ENCODE data around the gene BHLHA9.
"Not testable (repeated sequence)": the region's sequence is repeated elsewhere in the genome, so short reads cannot be mapped to it uniquely, and the experiment has no call there.

The BHLHA9 gene

DNA sequence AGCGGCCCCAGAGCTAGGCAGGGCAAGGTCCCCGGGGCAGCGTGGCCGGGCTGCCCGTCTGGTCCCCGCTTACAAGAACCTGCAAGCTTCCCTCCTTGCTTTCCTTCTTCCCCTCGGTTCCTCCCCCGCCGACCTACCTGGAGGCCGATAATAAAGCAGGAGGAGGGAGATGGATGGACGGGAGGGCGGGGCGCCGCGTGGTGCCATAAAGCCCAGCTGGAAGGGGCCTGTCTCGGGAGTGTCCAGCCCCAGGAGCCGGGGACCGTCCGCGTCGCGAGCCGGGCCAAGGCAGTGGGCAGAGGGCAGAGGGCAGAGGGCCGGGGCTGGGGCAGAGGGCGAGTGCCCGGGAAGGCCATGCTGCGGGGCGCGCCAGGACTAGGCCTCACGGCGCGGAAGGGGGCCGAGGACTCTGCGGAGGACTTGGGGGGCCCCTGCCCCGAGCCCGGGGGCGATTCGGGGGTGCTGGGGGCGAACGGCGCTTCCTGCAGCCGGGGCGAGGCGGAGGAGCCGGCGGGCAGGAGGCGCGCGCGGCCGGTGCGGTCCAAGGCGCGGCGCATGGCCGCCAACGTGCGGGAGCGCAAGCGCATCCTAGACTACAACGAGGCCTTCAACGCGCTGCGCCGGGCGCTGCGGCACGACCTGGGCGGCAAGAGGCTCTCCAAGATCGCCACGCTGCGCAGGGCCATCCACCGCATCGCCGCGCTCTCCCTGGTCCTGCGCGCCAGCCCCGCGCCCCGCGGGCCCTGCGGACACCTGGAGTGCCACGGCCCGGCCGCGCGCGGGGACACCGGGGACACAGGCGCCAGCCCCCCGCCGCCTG is at the start of gene BHLHA9:
TSS of gene BHLHA9 (plus strand) at position 235 of the 820 bp plus-strand sequence. CDS start at position 355, 120 bp downstream.
- DNase-seq (ENCODE audit: low read depth, low spot score), result no peak

DNA sequence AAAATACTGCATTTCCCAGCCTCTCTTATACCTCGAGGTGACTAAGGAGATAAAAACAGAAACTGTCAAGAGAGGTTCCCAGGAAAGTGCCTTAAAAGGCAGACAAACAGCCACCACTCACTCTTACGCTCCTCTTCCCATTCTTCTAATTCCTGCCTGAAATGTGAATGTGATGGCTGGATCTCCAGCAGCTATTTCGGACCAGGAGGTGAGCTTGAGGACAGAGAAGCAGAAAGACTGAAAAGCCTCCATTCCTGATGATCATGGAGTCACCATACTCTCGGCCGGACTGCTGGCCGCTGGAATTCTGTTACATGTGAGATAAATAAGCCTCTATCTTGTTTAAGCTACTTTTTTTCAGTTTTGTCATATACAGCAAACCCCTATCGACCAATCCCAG is 49.0 kb upstream of the BHLHA9 start:
- no peak for DNase-seq (ENCODE audit: low read depth, low spot score)

DNA sequence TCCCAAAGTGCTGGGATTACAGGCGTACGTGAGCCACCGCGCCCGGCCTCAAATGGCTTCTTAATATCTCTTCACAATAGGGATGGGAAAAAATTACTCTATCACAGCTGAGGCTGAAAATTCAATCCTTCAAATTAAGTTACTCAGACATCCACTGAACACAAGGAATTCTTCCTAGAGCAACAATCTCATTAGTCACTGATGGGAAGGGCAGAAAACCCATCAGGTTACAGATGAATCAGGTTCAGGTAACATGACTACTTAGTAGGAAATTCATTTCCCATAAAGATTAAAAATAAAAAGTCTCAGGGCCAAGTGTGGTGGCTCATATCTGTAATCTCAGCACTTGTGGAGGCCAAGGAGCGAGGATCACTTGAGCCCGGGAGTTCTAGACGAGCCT is 47.9 kb upstream of the BHLHA9 start:
- no peak for DNase-seq (ENCODE audit: low read depth, low spot score)

DNA sequence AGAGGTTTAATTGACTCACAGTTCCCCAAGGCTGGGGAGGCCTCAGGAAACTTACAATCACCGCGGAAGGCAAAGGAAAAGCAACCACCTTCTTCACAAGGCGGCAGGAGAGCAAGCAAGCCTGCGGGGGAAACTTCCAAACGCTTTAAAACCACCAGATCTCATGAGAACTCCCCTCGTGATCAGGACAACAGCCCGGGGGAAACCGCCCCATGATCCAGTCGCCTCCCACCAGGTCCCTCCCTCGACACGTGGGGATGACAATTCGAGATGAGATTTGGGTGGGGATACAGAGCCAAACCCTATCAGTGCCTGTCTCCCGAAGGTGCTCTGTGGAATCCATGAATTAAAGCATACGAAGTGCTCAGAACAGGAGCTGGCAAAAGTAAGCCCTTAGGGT is 46.6 kb upstream of the BHLHA9 start:
- no peak for DNase-seq (ENCODE audit: low read depth, low spot score)

DNA sequence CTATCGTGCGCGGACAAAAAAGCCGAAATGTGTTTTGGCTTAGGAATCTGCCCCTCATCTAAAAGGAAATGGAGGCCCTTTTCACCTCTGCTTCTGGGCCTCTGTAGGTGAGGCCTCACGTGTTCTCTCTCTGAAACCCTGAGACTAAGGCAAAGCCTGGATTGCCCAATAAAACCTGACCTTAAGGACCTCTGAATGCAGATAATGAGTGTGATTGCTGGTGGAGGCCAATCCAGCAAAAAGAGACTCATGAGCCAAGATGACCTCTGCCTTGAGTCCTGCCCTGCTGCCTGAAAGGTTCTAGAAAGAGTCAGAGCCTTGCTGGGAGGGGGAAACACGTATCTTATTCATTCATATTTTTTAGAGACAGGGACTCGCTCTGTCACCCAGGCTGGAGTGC is 45.9 kb upstream of the BHLHA9 start:
- no peak for DNase-seq (ENCODE audit: low read depth, low spot score)

DNA sequence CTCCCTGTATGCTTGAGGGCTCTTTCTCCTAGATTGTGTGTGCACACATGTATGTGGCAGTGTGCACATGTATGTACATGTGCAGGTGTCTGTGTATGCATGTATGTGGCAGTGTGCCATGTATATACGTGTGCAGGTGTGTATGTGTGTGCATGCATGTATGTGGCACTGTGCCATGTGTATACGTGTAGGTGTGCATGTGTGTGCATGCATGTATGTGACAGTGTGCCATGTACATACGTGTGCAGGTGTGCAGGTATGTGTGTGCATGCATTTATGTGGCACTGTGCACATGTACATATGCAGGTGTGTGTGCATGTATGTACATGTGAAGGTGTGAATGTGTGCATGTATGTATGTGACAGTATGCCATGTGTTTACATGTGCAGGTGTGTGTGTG is 43.9 kb upstream of the BHLHA9 start:
- no peak for DNase-seq (ENCODE audit: low read depth, low spot score)

DNA sequence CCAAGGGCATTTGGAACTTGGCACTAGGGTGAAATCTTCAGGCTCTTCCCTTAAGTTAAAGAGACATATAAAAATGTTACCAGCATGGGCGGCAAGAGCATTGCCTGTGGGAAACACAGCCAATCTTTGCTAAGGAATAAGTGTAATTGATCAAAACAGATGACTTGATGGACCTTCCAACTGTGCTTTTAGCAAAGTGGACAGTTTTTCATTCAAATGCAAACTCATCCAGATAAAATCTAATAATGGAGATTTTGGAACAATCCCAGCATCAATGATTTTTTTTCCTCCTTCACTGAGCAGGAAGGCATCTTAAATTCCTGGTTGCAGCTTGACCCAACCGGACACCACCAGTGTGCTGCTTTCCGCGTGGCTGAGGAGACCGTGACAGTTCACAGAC is 42.9 kb upstream of the BHLHA9 start:
- DNase-seq (ENCODE audit: low read depth, low spot score), result no peak

DNA sequence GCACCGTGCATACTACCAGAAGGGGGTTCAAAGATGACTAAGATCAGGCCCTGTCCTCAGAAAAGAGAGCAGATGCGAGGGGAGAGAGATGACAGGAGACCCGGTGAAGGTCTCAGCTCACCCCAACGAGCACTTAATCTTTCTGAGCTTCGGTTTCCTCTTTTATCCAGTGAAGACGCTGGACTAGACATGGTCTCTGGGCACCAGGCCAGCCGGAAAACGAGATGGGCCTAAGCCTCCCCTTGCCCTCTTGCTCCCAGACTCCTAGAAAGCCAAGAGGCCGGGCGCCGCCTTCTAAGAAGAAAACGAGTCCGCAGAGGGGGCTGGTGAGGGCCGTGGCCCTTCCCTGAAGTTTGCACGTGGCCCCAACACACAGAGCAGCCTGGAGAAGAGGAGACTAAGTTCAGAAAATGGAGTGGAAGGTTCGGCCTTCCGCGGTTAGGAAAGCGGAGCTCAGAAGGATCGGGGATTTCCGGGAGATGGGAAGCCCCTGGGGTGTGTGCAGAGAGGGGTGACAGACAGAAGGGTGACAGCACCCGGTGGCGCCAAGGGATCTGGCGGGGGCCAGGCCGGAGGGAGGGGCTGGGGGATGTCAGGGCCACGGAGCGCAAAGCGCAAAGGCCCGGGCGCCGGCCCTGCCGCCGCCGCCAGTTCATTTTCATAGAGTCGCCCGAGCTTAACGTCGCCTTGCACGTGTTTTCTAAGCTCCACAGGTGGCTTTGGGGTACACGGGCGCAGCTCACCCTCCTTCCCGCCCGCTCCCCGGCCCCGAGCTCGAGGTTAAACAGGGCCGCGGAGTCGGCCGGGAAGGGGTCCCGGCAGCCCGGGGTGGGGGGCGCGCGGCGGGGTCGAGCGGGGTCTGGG is 42.1 kb upstream of the BHLHA9 start:
- DNase-seq (ENCODE audit: low read depth, low spot score), result no peak

DNA sequence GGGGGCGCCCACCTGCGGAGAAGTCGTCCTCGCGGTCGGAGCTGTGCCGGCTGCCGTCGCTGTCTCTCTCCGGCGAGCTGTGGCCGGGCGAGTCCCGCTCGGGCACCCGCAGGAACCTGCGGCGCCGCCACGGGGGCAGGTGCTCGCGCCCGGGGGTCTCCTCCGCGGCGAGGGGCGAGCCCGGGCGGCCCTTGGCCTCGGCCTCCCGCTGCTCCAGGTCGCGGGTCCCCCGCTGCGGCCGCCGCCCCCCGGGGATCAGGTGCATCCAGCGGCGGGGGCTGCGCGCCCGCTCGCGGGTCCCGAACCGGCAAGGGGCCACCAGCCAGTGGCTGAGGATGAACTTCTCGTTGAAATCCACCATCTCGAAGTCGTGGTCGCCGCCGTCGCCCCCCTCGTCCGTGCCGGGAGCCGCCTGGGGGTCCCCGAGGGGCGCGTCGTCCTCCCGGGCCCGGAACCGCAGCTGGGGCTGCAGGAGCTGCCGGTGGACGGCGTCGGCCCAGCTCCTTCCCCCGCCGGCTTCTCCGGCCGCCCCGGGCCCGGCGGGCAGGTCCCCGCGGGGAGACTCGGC is 41.4 kb upstream of the BHLHA9 start:
- no peak for DNase-seq (ENCODE audit: low read depth, low spot score)

DNA sequence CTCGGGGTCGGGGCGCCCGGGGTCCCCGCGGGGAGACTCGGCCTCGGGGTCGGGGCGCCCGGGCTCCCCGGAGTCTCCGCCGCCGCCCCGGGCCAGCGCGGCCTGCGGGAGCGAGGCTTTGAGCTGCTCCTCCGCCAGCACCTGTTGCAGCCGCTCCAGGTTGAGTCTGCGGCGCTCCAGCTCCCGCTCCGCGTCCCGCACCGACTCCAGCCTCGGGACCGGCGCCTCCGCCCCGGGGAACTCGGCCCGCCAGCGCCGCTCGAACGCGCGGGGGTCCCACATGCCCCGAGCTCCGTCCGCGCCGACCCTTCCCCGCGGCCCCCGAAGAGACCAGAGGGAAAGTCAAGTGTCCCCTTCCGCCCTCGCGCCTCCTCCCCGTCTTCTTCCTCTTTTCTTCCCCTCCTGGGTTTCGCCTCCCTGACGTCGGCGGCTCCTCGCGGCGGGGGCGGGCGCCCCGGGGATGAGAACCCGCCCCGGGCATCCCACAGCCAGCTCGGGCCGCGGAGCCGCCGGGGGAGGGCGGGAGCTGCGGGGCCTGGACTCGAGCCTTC is 40.8 kb upstream of the BHLHA9 start:
- no peak for DNase-seq (ENCODE audit: low read depth, low spot score)

DNA sequence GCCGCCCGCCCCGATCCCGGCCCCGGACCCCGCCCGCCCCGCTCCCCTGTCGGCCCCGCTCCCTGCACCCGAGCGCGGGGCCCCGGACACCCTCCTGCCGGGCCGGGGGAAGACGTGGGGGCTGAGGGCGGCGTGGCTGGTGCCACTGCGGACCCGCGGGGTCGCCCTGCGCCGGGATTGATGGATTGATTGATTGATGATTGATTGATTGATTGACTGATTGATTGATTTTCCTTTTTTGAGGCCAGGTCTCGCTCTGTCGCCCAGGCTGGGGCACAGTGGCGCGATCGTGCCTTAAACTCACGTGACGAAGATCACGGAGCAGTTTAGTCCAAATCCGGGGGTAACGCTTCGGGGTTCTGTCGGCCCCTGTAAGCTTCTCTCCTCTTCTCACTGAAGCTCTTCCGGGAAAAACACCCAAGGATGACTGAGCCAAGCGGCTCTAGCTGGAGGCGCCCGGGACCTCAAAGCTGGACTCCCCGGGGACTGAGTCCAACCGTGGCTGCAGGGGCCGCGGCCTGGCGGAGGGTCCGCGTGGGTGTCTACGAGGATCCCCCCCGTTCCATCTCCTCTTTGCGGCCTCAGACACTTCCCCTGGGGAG is 40.2 kb upstream of the BHLHA9 start:
- no peak for DNase-seq (ENCODE audit: low read depth, low spot score)

DNA sequence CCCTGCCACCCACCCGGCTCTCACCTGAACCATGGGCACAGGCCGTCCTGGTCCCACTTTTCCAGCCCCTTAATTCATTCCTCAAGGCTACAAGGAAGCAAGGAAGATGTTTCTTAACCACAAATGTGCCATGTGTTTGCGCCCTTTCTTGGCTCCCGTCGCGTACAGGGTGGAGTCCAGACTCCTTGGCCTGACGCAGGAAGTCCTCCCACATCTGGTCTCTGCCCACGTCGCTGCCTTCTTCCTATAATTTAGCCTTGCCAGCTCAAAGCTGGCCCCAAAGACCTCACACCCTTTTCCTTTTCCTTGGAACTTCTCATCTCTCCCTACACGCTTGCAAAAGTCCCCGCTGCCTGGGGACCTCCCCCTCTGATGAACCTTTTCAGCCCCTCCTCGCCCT is 38.8 kb upstream of the BHLHA9 start:
- DNase-seq (ENCODE audit: low read depth, low spot score), result no peak

DNA sequence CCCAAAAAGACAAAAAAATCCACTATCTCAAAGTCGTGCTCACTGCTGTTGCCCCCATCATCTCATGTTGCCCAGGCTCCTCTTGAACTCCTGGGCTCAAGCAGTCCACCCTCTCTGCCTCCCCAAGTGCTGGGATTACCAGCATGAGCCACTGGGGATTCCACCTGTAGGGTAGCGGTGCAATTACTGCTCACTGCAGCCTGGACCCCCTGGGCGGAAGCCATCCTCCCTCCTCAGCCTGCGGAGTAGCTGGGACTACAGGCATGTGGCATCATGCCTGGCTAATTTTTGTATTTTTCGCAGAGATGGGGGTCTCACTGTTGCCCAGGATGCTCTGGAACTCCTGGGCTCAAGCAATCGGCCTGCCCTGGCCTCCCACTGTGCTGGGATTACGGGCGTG is 37.9 kb upstream of the BHLHA9 start:
- DNase-seq (ENCODE audit: low read depth, low spot score), result no peak

DNA sequence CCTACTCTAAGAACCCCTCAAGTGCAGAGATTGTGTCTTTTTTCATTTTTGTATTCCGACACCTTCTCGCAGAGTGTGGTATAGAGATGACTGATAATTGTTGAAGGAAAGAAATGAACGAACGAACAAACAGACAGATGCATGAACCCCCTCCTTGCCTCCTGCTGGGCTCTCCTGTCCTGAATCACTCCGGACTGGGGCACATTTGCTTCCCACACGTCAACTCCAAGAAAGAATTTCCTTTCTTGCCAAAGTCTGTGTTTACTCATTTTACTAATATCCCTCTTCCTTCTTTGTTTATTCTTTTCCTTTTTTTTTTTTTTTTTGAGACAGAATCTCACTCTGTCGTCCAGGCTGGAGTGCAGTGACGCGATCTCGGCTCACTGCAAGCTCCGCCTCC is 37.5 kb upstream of the BHLHA9 start:
- DNase-seq (ENCODE audit: low read depth, low spot score), result no peak

DNA sequence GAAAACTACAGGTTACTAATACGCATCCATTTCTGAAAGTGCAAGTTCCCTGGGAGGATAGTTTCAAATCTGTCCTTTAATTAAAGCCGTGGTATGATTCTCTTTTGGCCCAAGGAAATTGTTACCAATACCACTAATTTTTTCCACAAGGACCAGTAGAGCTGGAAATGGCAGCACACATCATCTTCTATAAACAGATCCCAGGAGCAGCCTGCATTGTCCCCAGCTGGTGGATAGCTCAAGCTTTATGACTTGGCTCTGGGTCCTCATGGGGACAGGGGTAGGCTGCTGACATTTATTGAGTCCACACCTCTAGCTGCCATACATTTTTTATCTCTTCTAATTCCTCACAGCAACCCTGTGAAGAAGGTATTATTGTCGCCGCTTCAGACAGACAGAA is 35.8 kb upstream of the BHLHA9 start:
- DNase-seq (ENCODE audit: low read depth, low spot score), result no peak

DNA sequence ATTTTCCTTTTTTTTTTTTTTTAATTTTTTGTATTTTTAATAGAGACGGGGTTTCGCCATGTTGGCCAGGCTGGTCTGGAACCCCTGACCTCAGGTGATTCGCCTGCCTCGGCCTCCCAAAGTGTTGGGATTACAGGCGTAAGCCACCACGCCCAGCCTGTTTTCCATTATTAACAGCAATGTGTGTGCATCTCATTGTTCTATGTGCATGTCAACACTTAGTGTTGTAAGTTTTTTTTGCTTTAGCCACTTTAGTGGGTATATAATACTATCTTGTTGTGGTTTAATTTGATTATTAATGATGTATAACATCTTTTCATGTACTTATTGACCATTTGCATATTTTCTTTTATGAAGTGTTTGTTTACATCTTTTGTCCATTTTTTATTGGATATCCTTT is 32.8 kb upstream of the BHLHA9 start:
- no peak for DNase-seq (ENCODE audit: low read depth, low spot score)

DNA sequence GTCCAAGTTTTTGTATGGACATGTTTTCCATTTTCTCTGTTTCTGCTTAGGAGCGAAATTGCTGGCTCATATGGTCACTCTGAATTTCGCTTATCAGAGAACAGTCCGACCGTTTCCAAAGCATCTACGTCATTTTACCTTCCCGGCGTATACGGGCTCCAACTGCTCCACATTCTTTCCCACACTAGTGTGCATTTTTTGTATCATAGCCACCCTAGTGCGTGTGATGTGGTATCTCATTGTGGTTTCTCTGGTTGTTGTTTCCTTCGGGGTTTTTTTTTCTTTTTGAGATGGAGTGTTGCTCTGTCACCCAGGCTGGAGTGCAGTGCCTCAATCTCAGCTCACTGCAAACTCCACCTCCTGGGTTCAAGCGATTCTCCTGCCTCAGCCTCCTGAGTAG is 31.0 kb upstream of the BHLHA9 start:
- no peak for DNase-seq (ENCODE audit: low read depth, low spot score)

DNA sequence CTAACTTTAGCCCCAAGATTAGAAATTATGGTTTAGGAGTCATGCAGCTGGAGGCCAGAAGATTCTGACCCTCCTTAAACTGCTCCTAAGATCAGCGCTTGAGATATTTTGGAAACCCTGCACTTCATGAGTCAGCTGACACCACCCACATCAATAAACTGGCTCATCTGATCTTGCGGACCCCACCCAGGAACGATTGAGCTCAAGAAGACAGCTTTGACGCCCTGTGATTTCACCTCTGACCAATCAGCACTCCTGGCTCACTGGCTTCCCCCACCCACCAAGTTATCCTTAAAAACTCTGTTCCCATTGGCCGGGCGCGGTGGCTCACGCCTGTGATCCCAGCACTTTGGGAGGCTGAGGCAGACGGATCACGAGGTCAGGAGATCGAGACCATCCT is 29.8 kb upstream of the BHLHA9 start:
- not testable (repeated sequence) for DNase-seq (ENCODE audit: low read depth, low spot score)

DNA sequence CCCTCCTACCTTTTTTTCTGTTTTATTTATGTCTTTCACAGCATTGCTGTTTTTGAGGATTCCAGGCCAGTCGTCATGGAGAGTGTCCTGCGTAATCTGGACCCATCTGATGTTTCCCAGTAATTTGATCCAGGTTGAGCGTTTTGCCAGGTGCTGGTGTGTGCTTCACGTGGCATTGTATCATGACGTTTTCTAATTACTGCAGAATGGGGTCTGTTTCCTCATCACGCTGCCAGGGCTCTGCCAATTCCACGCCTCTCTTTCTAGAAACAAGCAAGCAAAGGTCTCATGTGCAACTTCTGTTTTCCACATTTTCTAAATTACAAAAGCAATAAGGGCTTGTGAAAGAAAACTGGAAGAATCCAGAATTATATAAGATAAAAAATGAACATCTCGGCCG is 28.3 kb upstream of the BHLHA9 start:
- DNase-seq (ENCODE audit: low read depth, low spot score), result no peak

DNA sequence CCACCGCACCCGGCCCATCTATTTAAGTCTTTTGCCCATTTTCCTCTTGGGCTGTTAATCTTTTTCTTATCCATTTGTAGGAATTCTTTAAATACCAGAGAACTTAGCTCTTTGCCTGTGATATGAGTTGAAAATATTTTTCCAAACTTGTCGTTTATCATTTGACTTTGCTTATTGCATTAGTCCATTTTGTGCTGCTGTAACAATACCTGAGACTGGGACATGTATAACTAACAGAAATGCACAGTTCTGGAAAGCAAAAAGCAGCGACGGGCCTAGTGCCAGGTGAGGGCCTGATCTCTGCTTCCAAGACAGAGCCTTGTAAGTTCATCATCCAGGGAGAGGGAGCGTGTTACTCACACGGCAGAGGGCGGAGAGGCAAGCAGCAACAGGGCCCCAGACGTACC is 25.6 kb upstream of the BHLHA9 start:
- no peak for DNase-seq (ENCODE audit: low read depth, low spot score)

DNA sequence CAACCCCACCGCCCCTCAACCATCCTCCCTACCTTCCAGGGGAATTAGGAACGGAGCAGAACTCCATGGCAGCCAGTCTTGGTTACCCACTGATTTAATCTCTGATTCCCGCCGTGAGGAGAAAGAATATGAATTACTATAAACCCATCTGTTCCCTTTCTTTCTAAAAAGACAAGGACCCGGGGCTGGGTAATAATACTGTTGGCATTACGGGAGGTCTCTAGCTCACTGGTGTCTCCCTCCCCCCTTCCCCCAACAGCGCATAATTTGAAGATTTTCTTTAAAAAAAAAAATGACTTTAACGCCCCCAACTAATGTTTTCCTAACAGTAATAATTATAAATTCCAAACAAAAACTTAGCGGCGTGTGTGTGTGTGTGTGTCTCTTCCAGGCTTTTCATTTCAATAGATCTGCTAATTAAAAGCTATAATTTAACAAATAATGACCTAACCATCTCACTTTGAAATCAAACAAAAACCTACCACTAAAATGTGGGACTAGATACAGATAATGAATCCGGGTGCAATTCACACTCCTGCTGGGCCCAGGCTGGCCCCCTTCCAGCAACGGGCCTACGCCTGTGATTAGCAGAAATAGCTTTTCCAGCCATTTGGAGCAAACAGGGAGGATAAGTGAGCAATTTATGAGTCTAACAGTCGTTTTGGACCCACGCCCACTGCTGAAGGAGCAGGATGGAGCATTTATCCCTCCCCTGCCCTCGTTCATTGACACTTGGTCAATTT is 18.2 kb upstream of the BHLHA9 start:
- no peak for DNase-seq (ENCODE audit: low read depth, low spot score)
